IMR-90 (cell line): ENCODE data around the gene MRPL48. TPM values are rescaled to one million over a fixed set of nuclear protein-coding genes. Genes with fewer than 3 reads are reported as not detected.

Source experiments
- ATAC-seq: fragments of 200-7000 bp; cut with Tn5 transposase; 2 replicates; pipeline ENCODE4 v1.9.1; 2020; ENCODE audit warnings: low read depth, mild to moderate bottlenecking, moderate library complexity
- BruUV-seq: library from RNA; stranded (reverse); fragments of 400-500 nt; replicated peaks from 2 replicates; lab custom pipeline; 2021; lab: Mats Ljungman, UMichigan
- CTCF ChIA-PET: fragments of 300-600 bp; formaldehyde crosslinking; extraction: SDS; loops from one replicate; lab custom pipeline; 2021; ENCODE audit warnings: antibody characterized with exemption; lab: Yijun Ruan, JAX
- POLR2A ChIA-PET: fragments of 300-600 bp; sonication (Branson Sonifier 250); formaldehyde crosslinking; loops from one replicate; lab custom pipeline; 2022; ENCODE audit warnings: antibody characterized with exemption; ENCODE audit not compliant: unreplicated experiment; lab: Charles Lee
- DNase-seq: peaks from one replicate; pipeline ENCODE4 v3.0.0; 2013
- H2AFZ ChIP-seq: replicated peaks from 2 replicates; pipeline ENCODE3; 2013; ENCODE audit warnings: low read length, mild to moderate bottlenecking; ENCODE audit not compliant: poor library complexity
- H2AK5ac ChIP-seq: 2 replicates; pipeline ENCODE4 v1.6.1; 2013; ENCODE audit warnings: low read depth, low read length, inconsistent platforms
- H2AK9ac ChIP-seq: replicated peaks from 2 replicates; pipeline ENCODE3; 2013; ENCODE audit warnings: mild to moderate bottlenecking, low read depth, low read length, moderate library complexity; ENCODE audit not compliant: poor library complexity
- H2BK120ac ChIP-seq: 2 replicates; pipeline ENCODE4 v1.6.1; 2013; ENCODE audit warnings: low read depth, low read length, inconsistent platforms
- H2BK15ac ChIP-seq: 3 replicates; pipeline ENCODE4 v1.6.1; 2013; ENCODE audit warnings: low read depth, low read length, inconsistent platforms
- H2BK20ac ChIP-seq: 2 replicates; pipeline ENCODE4 v1.6.1; 2013; ENCODE audit warnings: low read depth, mild to moderate bottlenecking, inconsistent platforms, low read length, moderate library complexity
- H2BK5ac ChIP-seq: 2 replicates; pipeline ENCODE4 v1.6.1; 2013; ENCODE audit warnings: mild to moderate bottlenecking, low read depth, low read length, inconsistent platforms; ENCODE audit not compliant: poor library complexity, severe bottlenecking
- H3K14ac ChIP-seq: replicated peaks from 2 replicates; pipeline ENCODE4 v1.6.1; 2013; ENCODE audit warnings: low read depth, low read length, inconsistent platforms
- H3K18ac ChIP-seq: 2 replicates; pipeline ENCODE4 v1.6.1; 2013; ENCODE audit warnings: low read depth, low read length, control low read depth
- H3K23ac ChIP-seq: 2 replicates; pipeline ENCODE4 v1.6.1; 2013; ENCODE audit warnings: low read depth, low read length, inconsistent platforms
- H3K27ac ChIP-seq: 2 replicates; pipeline ENCODE4 v1.5.1; 2013; ENCODE audit warnings: mild to moderate bottlenecking, control low read depth, low read length; ENCODE audit not compliant: insufficient read depth
- H3K27me3 ChIP-seq: 2 replicates; pipeline ENCODE4 v1.6.1; 2013; ENCODE audit warnings: low read length; ENCODE audit not compliant: control insufficient read depth, insufficient read depth
- H3K36me3 ChIP-seq: 2 replicates; pipeline ENCODE4 v1.6.1; 2013; ENCODE audit warnings: low read length, mixed read lengths; ENCODE audit not compliant: control insufficient read depth, insufficient read depth
- H3K4ac ChIP-seq: 2 replicates; pipeline ENCODE4 v1.6.1; 2013; ENCODE audit warnings: low read depth, low read length, inconsistent platforms
- H3K4me1 ChIP-seq: 2 replicates; pipeline ENCODE4 v1.6.1; 2013; ENCODE audit warnings: low read length, mixed read lengths; ENCODE audit not compliant: control insufficient read depth, insufficient read depth
- H3K4me2 ChIP-seq: 2 replicates; pipeline ENCODE4 v1.6.1; 2013; ENCODE audit warnings: low read depth, mild to moderate bottlenecking, control low read depth, low read length, moderate library complexity
- H3K4me3 ChIP-seq: 2 replicates; pipeline ENCODE4 v1.5.1; 2013; ENCODE audit warnings: low read depth, mild to moderate bottlenecking, control low read depth, low read length, moderate library complexity; ENCODE audit not compliant: insufficient read depth
- H3K56ac ChIP-seq: 2 replicates; pipeline ENCODE4 v1.6.1; 2013; ENCODE audit warnings: low read length, inconsistent platforms; ENCODE audit not compliant: insufficient read depth; ENCODE audit errors: extremely low read depth
- H3K79me1 ChIP-seq, 2 experiments: 2 replicates each; pipeline ENCODE4 v1.6.1; 2013; ENCODE audit warnings: low read length in 2 of 2, inconsistent platforms in 1 of 2, low read depth in 1 of 2
- H3K9ac ChIP-seq: 2 replicates; pipeline ENCODE4 v1.6.1; 2013; ENCODE audit warnings: low read depth, low read length, control low read depth
- H3K9me1 ChIP-seq: 2 replicates; pipeline ENCODE4 v1.6.1; 2013; ENCODE audit warnings: low read length, inconsistent platforms; ENCODE audit not compliant: insufficient read depth
- H3K9me3 ChIP-seq: 2 replicates; pipeline ENCODE4 v1.6.1; 2013; ENCODE audit warnings: low read length; ENCODE audit not compliant: control insufficient read depth, insufficient read depth
- H4K20me1 ChIP-seq: 2 replicates; pipeline ENCODE4 v1.6.1; 2013; ENCODE audit warnings: low read length, inconsistent platforms; ENCODE audit not compliant: insufficient read depth
- H4K5ac ChIP-seq: 2 replicates; pipeline ENCODE4 v1.6.1; 2013; ENCODE audit warnings: mild to moderate bottlenecking, low read depth, low read length, control low read depth
- H4K8ac ChIP-seq, 2 experiments: 2 replicates each; pipeline ENCODE4 v1.6.1; 2013; ENCODE audit warnings: low read depth in 2 of 2, low read length in 2 of 2, control low read depth in 1 of 2, inconsistent platforms in 1 of 2
- H4K91ac ChIP-seq: 2 replicates; pipeline ENCODE4 v1.6.1; 2013; ENCODE audit warnings: low read depth, low read length, inconsistent platforms; ENCODE audit not compliant: insufficient read depth
- BHLHE40 ChIP-seq: fragments of 150-350 bp; IDR thresholded peaks from 2 replicates; pipeline ENCODE4 v1.6.1; 2016; ENCODE audit warnings: mild to moderate bottlenecking, low read depth, low read length
- CEBPB ChIP-seq: IDR thresholded peaks from 2 replicates; pipeline ENCODE4 v1.6.1; 2012; ENCODE audit warnings: low read depth, low read length, improper control_type of control experiment
- POLR2A ChIP-seq: IDR thresholded peaks from 2 replicates; pipeline ENCODE4 v1.6.1; 2012; ENCODE audit warnings: mild to moderate bottlenecking, low read depth, low read length
- RCOR1 ChIP-seq: IDR thresholded peaks from 2 replicates; pipeline ENCODE4 v1.6.1; 2012; ENCODE audit warnings: mild to moderate bottlenecking, low read length, improper control_type of control experiment; ENCODE audit not compliant: insufficient replicate concordance
- WGBS, 2 experiments: methylation state at CpG; one replicate each; pipeline versions ENCODE4 v1.1.5 to v1.1.7; 2013; ENCODE audit warnings: missing lambda C conversion rate in 2 of 2; ENCODE audit not compliant: insufficient read length in 1 of 2; ENCODE audit errors: extremely low coverage in 2 of 2; 5-methylcytosine and 5-hydroxymethylcytosine counted together
- dilution Hi-C: fragments of 300-500 bp; cut with HindIII; formaldehyde crosslinking; loops from one replicate; pipeline ENCODE4 v1.14.3; 2018; ENCODE audit warnings: low sequenced_read_pairs; ENCODE audit not compliant: unreplicated experiment
- in situ Hi-C: fragments of 300-500 bp; cut with MboI; formaldehyde crosslinking; loops from 3 replicates; pipeline ENCODE4 v1.14.3; 2019; ENCODE audit warnings: low sequenced_read_pairs, inconsistent platforms, mixed read lengths
- intact Hi-C: fragments of 100-400 bp; cut with micrococcal nuclease; formaldehyde crosslinking; loops from 2 replicates; pipeline ENCODE4 v1.10.0; 2022
- polyA plus RNA-seq, 3 experiments: library from polyadenylated mRNA; depleted of rRNA; stranded (reverse); fragments of >200 nt; gene quantifications; 2 replicates each; pipeline ENCODE4 v1.2.3, GENCODE V29; 2012; ENCODE audit warnings: low replicate concordance in 1 of 3
- total RNA-seq: library from RNA; depleted of rRNA; stranded (reverse); fragments of >200 nt; gene quantifications from 2 replicates; pipeline ENCODE4 v1.2.3, GENCODE V29; 2012
- TF ChIP-seq, protein P1 (sequence below): fragments of 150-350 bp; IDR thresholded peaks from 2 replicates; pipeline ENCODE4 v1.6.1; 2017; ENCODE audit warnings: mild to moderate bottlenecking, antibody characterized with exemption, low read length, low read depth

Gene MRPL48
- total and polyA plus RNA-seq, 2 of the 4 experiments (the other 2 are of a cell fraction) = 24.0 to 29.4 TPM

DNA sequence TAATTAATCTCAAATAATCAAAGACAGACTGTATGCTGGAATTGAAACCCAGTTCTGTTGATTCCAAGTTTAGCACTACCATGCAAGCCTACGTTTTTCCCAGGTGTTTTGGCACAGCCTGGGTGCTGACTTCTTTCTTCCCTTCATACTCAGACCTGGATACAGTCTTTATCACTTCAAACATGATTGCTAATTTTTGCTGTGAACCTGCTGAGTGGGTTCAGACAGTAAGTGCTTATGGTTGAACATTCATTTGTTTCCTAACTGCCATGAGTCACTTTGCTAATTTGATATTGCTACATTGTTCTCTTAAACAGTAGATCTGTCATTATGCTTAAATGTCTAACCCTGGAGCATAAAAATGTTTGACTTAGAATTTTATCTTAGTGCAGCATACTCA lies 101.3 kb downstream of the MRPL48 start:
- no peak overlapping the region for H3K27ac ChIP-seq
- no peaks in the 10 kb centered on the region for H3K9me3 ChIP-seq
- in situ Hi-C loops = no loop called here
- H3K56ac ChIP-seq = no peak overlapping the region
- H3K36me3 ChIP-seq = peaks cover 7% of the 10 kb centered on the region
- no peak overlapping the region for H2BK20ac ChIP-seq
- DNase-seq (peak; percentile 37), ATAC-seq (no peak)
- H3K4me2 ChIP-seq = 0 out of 2 replicates have a peak overlapping the region, but pooled peaks have one; percentile 4
- no peak overlapping the region for H4K91ac ChIP-seq
- H3K9ac ChIP-seq = no peak overlapping the region
- H2AK9ac ChIP-seq = no peak overlapping the region
- H3K4me3 ChIP-seq = no peak overlapping the region
- no peak overlapping the region for H4K8ac ChIP-seq
- no peaks in the 10 kb centered on the region for H3K27me3 ChIP-seq
- POLR2A ChIA-PET = no interaction called here
- no peak overlapping the region for H2BK5ac ChIP-seq
- no peak overlapping the region for H3K18ac ChIP-seq
- BruUV-seq = no TSS peak
- no peak overlapping the region for H4K5ac ChIP-seq
- dilution Hi-C loops = no loop called here
- peaks cover 2% of the 10 kb centered on the region; the same call in 1 of the 2 replicates for H3K4me1 ChIP-seq
- no peak overlapping the region for H3K14ac ChIP-seq
- TF ChIP-seq CEBPB (peak; percentile 49; the same call in 1 of the 2 replicates), RCOR1 (no peak), BHLHE40 (no peak), POLR2A (no peak)
- TF ChIP-seq, protein P1, sequence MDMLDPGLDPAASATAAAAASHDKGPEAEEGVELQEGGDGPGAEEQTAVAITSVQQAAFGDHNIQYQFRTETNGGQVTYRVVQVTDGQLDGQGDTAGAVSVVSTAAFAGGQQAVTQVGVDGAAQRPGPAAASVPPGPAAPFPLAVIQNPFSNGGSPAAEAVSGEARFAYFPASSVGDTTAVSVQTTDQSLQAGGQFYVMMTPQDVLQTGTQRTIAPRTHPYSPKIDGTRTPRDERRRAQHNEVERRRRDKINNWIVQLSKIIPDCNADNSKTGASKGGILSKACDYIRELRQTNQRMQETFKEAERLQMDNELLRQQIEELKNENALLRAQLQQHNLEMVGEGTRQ = no peak
- H2BK15ac ChIP-seq = no peak overlapping the region
- intact Hi-C loops = no loop called here
- WGBS, 2 experiments = no CpG with 5 or more reads among the region's 1 CpG
- no peak overlapping the region for H2BK120ac ChIP-seq
- CTCF ChIA-PET = interaction anchor here (0.6 kb wide), 1 partner anchor 125 kb away, joined by 6 read pairs; no protein-coding TSS in a partner anchor
- H2AFZ ChIP-seq = no peak overlapping the region
- no peaks in the 10 kb centered on the region for H3K9me1 ChIP-seq
- no peak overlapping the region for H2AK5ac ChIP-seq
- H3K23ac ChIP-seq = no peak overlapping the region
- H3K79me1 ChIP-seq = peaks cover 1 to 3% of the 10 kb centered on the region in 2 experiments; a peak in 2 of 4 replicates
- no peak overlapping the region for H3K4ac ChIP-seq
- H4K20me1 ChIP-seq = no peaks in the 10 kb centered on the region
